Astrocyte (in vitro differentiated cells and primary cell): ENCODE data around the gene KIF1B. TPM values are rescaled to one million over a fixed set of nuclear protein-coding genes. Genes with fewer than 3 reads are reported as not detected.

Source experiments
- DNase-seq: peaks from one replicate; pipeline ENCODE4 v3.0.0-alpha.2; 2010; ENCODE audit warnings: low read depth
- FAIRE-seq: peaks from 2 replicates; lab custom pipeline; 2011; peaks lifted over from hg19 to GRCh38; lab: Jason Lieb, UNC
- H2AFZ ChIP-seq: 2 replicates; pipeline ENCODE4 v1.6.0; 2012; ENCODE audit warnings: low read depth, low read length, inconsistent platforms
- H3K27ac ChIP-seq: 2 replicates; pipeline ENCODE4 v1.5.1; 2011; ENCODE audit warnings: low read depth, low read length, inconsistent platforms
- H3K27me3 ChIP-seq: 2 replicates; pipeline ENCODE4 v1.6.0; 2011; ENCODE audit warnings: low read length, inconsistent platforms; ENCODE audit not compliant: insufficient read depth
- H3K36me3 ChIP-seq: 2 replicates; pipeline ENCODE4 v1.5.1; 2011; ENCODE audit warnings: low read length, inconsistent platforms; ENCODE audit not compliant: insufficient read depth
- H3K4me1 ChIP-seq: 2 replicates; pipeline ENCODE4 v1.5.1; 2011; ENCODE audit warnings: low read length, inconsistent platforms; ENCODE audit not compliant: insufficient read depth
- H3K4me2 ChIP-seq: 2 replicates; pipeline ENCODE4 v1.6.0; 2012; ENCODE audit warnings: low read length, inconsistent platforms
- H3K4me3 ChIP-seq: 2 replicates; pipeline ENCODE4 v1.5.1; 2011; ENCODE audit warnings: low read depth, mild to moderate bottlenecking, low read length, inconsistent platforms; ENCODE audit not compliant: insufficient read depth
- H3K79me2 ChIP-seq: 2 replicates; pipeline ENCODE4 v1.6.0; 2012; ENCODE audit warnings: mild to moderate bottlenecking, low read length, inconsistent platforms; ENCODE audit not compliant: insufficient read depth
- H3K9ac ChIP-seq: 2 replicates; pipeline ENCODE4 v1.6.0; 2012; ENCODE audit warnings: mild to moderate bottlenecking, low read length, inconsistent platforms
- H3K9me3 ChIP-seq: 2 replicates; pipeline ENCODE4 v1.5.1; 2012; ENCODE audit warnings: low read depth, mild to moderate bottlenecking, low read length, inconsistent platforms; ENCODE audit not compliant: insufficient read depth
- H4K20me1 ChIP-seq: 2 replicates; pipeline ENCODE4 v1.6.0; 2012; ENCODE audit warnings: low read length, inconsistent platforms; ENCODE audit not compliant: insufficient read depth
- H3K27ac Mint-ChIP-seq: one replicate; pipeline ENCODE4 v1.8.0; 2021; ENCODE audit warnings: mild to moderate bottlenecking, mixed read lengths; ENCODE audit not compliant: unreplicated experiment
- H3K27me3 Mint-ChIP-seq: one replicate; pipeline ENCODE4 v1.8.0; 2021; ENCODE audit warnings: low read depth, mixed read lengths; ENCODE audit not compliant: unreplicated experiment
- H3K36me3 Mint-ChIP-seq: one replicate; pipeline ENCODE4 v1.8.0; 2021; ENCODE audit warnings: low read depth, mixed read lengths; ENCODE audit not compliant: unreplicated experiment
- H3K4me1 Mint-ChIP-seq: one replicate; pipeline ENCODE4 v1.8.0; 2021; ENCODE audit warnings: low read depth, mixed read lengths; ENCODE audit not compliant: unreplicated experiment
- H3K4me3 Mint-ChIP-seq: one replicate; pipeline ENCODE4 v1.8.0; 2021; ENCODE audit warnings: mild to moderate bottlenecking, moderate library complexity, mixed read lengths; ENCODE audit not compliant: unreplicated experiment
- H3K9me3 Mint-ChIP-seq: one replicate; pipeline ENCODE4 v1.8.0; 2021; ENCODE audit warnings: mild to moderate bottlenecking, mixed read lengths; ENCODE audit not compliant: unreplicated experiment
- CTCF ChIP-seq: IDR thresholded peaks from 2 replicates; pipeline ENCODE4 v1.5.1; 2011; ENCODE audit warnings: low read depth, mild to moderate bottlenecking, inconsistent platforms, low read length, moderate library complexity; ENCODE audit not compliant: insufficient read depth
- EZH2 ChIP-seq: IDR thresholded peaks from 2 replicates; pipeline ENCODE4 v1.6.1; 2012; ENCODE audit warnings: mild to moderate bottlenecking, low read length, inconsistent platforms; ENCODE audit not compliant: insufficient read depth
- total RNA-seq: library from RNA; stranded (reverse); gene quantifications from 2 replicates; pipeline ENCODE4 v1.2.1, GENCODE V29; 2021

The KIF1B gene
- total RNA-seq, 1 donor from 2014 or later = 75.9 TPM

- FAIRE-seq = no peak
- H3K27me3 ChIP-seq = no peaks in the 10 kb centered on the region
- no peak overlapping the region for H3K4me3 Mint-ChIP-seq
These were observed 14.8 kb upstream of the KIF1B start for GRCh38 chr1:10195570-10195969.

GRCh38 chr1:10196976-10197375 lies 13.4 kb upstream of the KIF1B start:
- peak overlapping the region; percentile 32 for H3K27ac ChIP-seq
- peak; percentile 95 for DNase-seq
- H3K27me3 ChIP-seq = no peaks in the 10 kb centered on the region
- no peaks in the 10 kb centered on the region for H3K9me3 ChIP-seq
- no peak overlapping the region for H3K4me3 ChIP-seq
- FAIRE-seq = no peak
- H3K9ac ChIP-seq = peak overlapping the region; percentile 31
- H3K4me1 Mint-ChIP-seq = no peaks in the 10 kb centered on the region
- no peaks in the 10 kb centered on the region for H3K36me3 ChIP-seq
- TF ChIP-seq EZH2 (no peak), CTCF (no peak)
- H4K20me1 ChIP-seq = no peaks in the 10 kb centered on the region
- no peak overlapping the region for H3K27ac Mint-ChIP-seq
- H3K36me3 Mint-ChIP-seq = no peaks in the 10 kb centered on the region
- H3K4me3 Mint-ChIP-seq = no peak overlapping the region
- no peaks in the 10 kb centered on the region for H3K79me2 ChIP-seq
- H3K9me3 Mint-ChIP-seq = no peaks in the 10 kb centered on the region
- no peak overlapping the region for H2AFZ ChIP-seq
- H3K27me3 Mint-ChIP-seq = peaks cover 6% of the 10 kb centered on the region
- H3K4me2 ChIP-seq = peak overlapping the region; percentile 52
- peaks cover 14% of the 10 kb centered on the region for H3K4me1 ChIP-seq

More at GRCh38 chr1:10195570-10195969, 14.8 kb upstream of the KIF1B start:
- Histone ChIP-seq H3K4me2 (no peak overlapping the region), H3K4me1 (peaks cover 14% of the 10 kb centered on the region), H4K20me1 (no peaks in the 10 kb centered on the region), H3K27ac (no peak overlapping the region), H3K4me3 (no peak overlapping the region), H3K9me3 (no peaks in the 10 kb centered on the region), H3K36me3 (no peaks in the 10 kb centered on the region), H3K79me2 (no peaks in the 10 kb centered on the region), H3K9ac (no peak overlapping the region), H2AFZ (no peak overlapping the region)
- Mint-ChIP-seq H3K36me3 (no peaks in the 10 kb centered on the region), H3K27me3 (peaks cover 6% of the 10 kb centered on the region), H3K9me3 (no peaks in the 10 kb centered on the region), H3K4me1 (no peaks in the 10 kb centered on the region), H3K27ac (no peak overlapping the region)
- DNase-seq = peak; percentile 58
- TF ChIP-seq EZH2 (no peak), CTCF (no peak)

- Histone ChIP-seq H3K4me2 (no peak overlapping the region), H4K20me1 (no peaks in the 10 kb centered on the region), H3K27ac (no peak overlapping the region), H2AFZ (no peak overlapping the region), H3K27me3 (no peaks in the 10 kb centered on the region), H3K36me3 (no peaks in the 10 kb centered on the region), H3K4me1 (peaks cover 12% of the 10 kb centered on the region), H3K9me3 (no peaks in the 10 kb centered on the region), H3K9ac (no peak overlapping the region), H3K4me3 (no peak overlapping the region), H3K79me2 (no peaks in the 10 kb centered on the region)
- H3K36me3 Mint-ChIP-seq = no peaks in the 10 kb centered on the region
- FAIRE-seq = no peak
- no peaks in the 10 kb centered on the region for H3K4me1 Mint-ChIP-seq
- H3K9me3 Mint-ChIP-seq = no peaks in the 10 kb centered on the region
- no peak overlapping the region for H3K4me3 Mint-ChIP-seq
- TF ChIP-seq CTCF (no peak), EZH2 (no peak)
- DNase-seq = no peak
- H3K27me3 Mint-ChIP-seq = no peaks in the 10 kb centered on the region
- no peak overlapping the region for H3K27ac Mint-ChIP-seq
These were observed 9.8 kb upstream of the KIF1B start for GRCh38 chr1:10200620-10201019.
